H1 (cell line): ENCODE results near the gene ACTL8. TPM values are rescaled to one million over a fixed set of nuclear protein-coding genes. Genes with fewer than 3 reads are reported as not detected.

Source experiments
- EZH2 ChIP-seq: fragments of 200-600 bp; sonication (generic); IDR thresholded peaks from 2 replicates; pipeline ENCODE4 v1.7.1; 2012; ENCODE audit warnings: low read depth, mild to moderate bottlenecking, moderate library complexity, low read length, inconsistent platforms; ENCODE audit not compliant: severe bottlenecking
- GABPA ChIP-seq: IDR thresholded peaks from 2 replicates; pipeline ENCODE4 v1.6.1; 2011; ENCODE audit warnings: mild to moderate bottlenecking, low read length, moderate library complexity, borderline replicate concordance; ENCODE audit not compliant: insufficient read depth
- HDAC6 ChIP-seq: IDR thresholded peaks from one replicate; pipeline ENCODE4 v1.7.1; 2012; ENCODE audit warnings: low read depth, mild to moderate bottlenecking, inconsistent platforms, low read length, moderate library complexity
- TEAD4 ChIP-seq: IDR thresholded peaks from 2 replicates; pipeline ENCODE4 v1.6.1; 2012; ENCODE audit warnings: low read depth, low read length, inconsistent platforms, mixed read lengths
- polyA plus RNA-seq, 7 experiments: library from polyadenylated mRNA; depleted of rRNA in 3 of 7; stranded (reverse) in 5 of 7; unstranded in 2 of 7; fragments of >200 nt in 5 of 7; fragments of 200-250 nt in 2 of 7; gene quantifications; 1 replicate in 5 of 7; 2 replicates in 1 of 7; 4 replicates in 1 of 7; pipeline versions ENCODE4 v1.2.1 to v1.2.3, GENCODE V29; 2011 to 2013; ENCODE audit warnings: missing spikeins in 2 of 7, mixed read lengths in 2 of 7
- total RNA-seq: library from RNA; stranded (reverse); fragmentation: NEBNext Ultra II Directional; extraction: Animal tissue kit (Norgen Biotek cat#: 25700); gene quantifications from 2 replicates; pipeline ENCODE4 v1.2.1, GENCODE V29; 2021
- TF ChIP-seq, protein P1 (sequence below), 3 experiments: IDR thresholded peaks; 1 replicate in 2 of 3; 2 replicates in 1 of 3; pipeline versions ENCODE4 v1.5.1 to v1.6.1; 2011; ENCODE audit warnings: low read length in 3 of 3, mild to moderate bottlenecking in 3 of 3, inconsistent platforms in 2 of 3, low read depth in 1 of 3, moderate library complexity in 1 of 3; ENCODE audit not compliant: insufficient read depth in 1 of 3; ENCODE audit errors: control extremely low read depth in 1 of 3

The ACTL8 gene
- total and polyA plus RNA-seq, 2 of the 8 experiments (the other 6 are each of a cell fraction or from before 2014, with no cell fraction given), result 0.33 to 0.47 TPM

DNA sequence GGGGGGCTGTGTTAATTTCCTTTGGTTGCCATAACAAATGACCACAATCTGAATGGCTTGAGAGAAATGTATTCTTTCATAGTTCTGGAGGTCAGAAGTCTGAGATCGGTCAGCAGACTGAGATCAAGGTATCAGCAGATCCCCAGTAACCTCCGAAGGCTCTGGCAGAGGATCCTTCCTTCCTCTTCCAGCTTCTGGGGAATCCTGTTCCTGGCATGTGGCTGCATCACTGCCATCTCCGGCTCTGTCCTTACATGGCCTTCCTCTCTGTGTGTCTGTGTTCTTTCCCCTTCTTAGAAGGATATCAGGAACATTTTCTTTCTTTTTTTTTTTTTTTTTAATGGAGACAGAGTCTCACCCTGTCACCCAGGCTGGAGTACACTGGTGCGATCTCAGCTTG lies 25.8 kb downstream of the ACTL8 start (continued):
- TF ChIP-seq, protein P1, sequence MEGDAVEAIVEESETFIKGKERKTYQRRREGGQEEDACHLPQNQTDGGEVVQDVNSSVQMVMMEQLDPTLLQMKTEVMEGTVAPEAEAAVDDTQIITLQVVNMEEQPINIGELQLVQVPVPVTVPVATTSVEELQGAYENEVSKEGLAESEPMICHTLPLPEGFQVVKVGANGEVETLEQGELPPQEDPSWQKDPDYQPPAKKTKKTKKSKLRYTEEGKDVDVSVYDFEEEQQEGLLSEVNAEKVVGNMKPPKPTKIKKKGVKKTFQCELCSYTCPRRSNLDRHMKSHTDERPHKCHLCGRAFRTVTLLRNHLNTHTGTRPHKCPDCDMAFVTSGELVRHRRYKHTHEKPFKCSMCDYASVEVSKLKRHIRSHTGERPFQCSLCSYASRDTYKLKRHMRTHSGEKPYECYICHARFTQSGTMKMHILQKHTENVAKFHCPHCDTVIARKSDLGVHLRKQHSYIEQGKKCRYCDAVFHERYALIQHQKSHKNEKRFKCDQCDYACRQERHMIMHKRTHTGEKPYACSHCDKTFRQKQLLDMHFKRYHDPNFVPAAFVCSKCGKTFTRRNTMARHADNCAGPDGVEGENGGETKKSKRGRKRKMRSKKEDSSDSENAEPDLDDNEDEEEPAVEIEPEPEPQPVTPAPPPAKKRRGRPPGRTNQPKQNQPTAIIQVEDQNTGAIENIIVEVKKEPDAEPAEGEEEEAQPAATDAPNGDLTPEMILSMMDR (IDR thresholded peaks at IDR 0.05; ENCODE audit: control extremely low read depth in 1 of 3, insufficient read depth in 1 of 3, low read depth in 1 of 3, low read length in 3 of 3), result no peak
- TF ChIP-seq GABPA (no peak), EZH2 (no peak), TEAD4 (no peak), HDAC6 (no peak)
